ENCODE measurements around the gene POU1F1.
"Not testable (repeated sequence)": the region's sequence is repeated elsewhere in the genome, so short reads cannot be mapped to it uniquely, and the experiment has no call there.

POU1F1 gene

GRCh38 chr3:87267953-87268645, 8.3 kb downstream of the POU1F1 start:
- DNase-seq (ENCODE audit: low spot score), result no peak
- ChIA-PET POLR2A (ENCODE audit: low non-redundant PET) (no interaction called here), CTCF (no interaction called here)
- H3K27ac ChIP-seq, result no peak overlapping the region
- no peak for TF ChIP-seq CTCF (conservative IDR thresholded peaks at IDR 0.05; ENCODE audit: low read depth)

GRCh38 chr3:87261925-87262324, 14.5 kb downstream of the POU1F1 start:
- no peak for DNase-seq (ENCODE audit: low spot score)
- CTCF ChIA-PET, result no interaction called here
- POLR2A ChIA-PET (ENCODE audit: low non-redundant PET), result no interaction called here

GRCh38 chr3:87260270-87260669, 16.1 kb downstream of the POU1F1 start:
- H3K27ac ChIP-seq, result no peak overlapping the region
- peak; percentile 15 for DNase-seq (ENCODE audit: low spot score)
- TF ChIP-seq CTCF (conservative IDR thresholded peaks at IDR 0.05; ENCODE audit: low read depth), result peak; percentile 77
- POLR2A ChIA-PET (ENCODE audit: low non-redundant PET), result no interaction called here
- CTCF ChIA-PET, result no interaction called here

More at GRCh38 chr3:87261925-87262324, 14.5 kb downstream of the POU1F1 start:
- H3K27ac ChIP-seq, result no peak overlapping the region
- TF ChIP-seq CTCF (conservative IDR thresholded peaks at IDR 0.05; ENCODE audit: low read depth), result no peak

GRCh38 chr3:87250009-87250408, 26.4 kb downstream of the POU1F1 start:
- ChIA-PET CTCF (interaction anchor here (0.6 kb wide), 1 partner anchor 20 kb away, joined by 3 read pairs; no protein-coding TSS in a partner anchor), POLR2A (ENCODE audit: low non-redundant PET) (no interaction called here)
- TF ChIP-seq CTCF (conservative IDR thresholded peaks at IDR 0.05; ENCODE audit: low read depth), result no peak
- DNase-seq (ENCODE audit: low spot score), result no peak
- no peak overlapping the region for H3K27ac ChIP-seq

GRCh38 chr3:87248831-87249230, 27.6 kb downstream of the POU1F1 start:
- CTCF ChIA-PET, result no interaction called here
- no peak for TF ChIP-seq CTCF (conservative IDR thresholded peaks at IDR 0.05; ENCODE audit: low read depth)
- H3K27ac ChIP-seq, result no peak overlapping the region
- POLR2A ChIA-PET (ENCODE audit: low non-redundant PET), result no interaction called here
- DNase-seq (ENCODE audit: low spot score), result no peak

GRCh38 chr3:87248231-87248630, 28.2 kb downstream of the POU1F1 start:
- DNase-seq (ENCODE audit: low spot score); CTCF ChIA-PET; POLR2A ChIA-PET (ENCODE audit: low non-redundant PET); H3K27ac ChIP-seq: not testable (repeated sequence)

- DNase-seq (ENCODE audit: low spot score), result no peak
- ChIA-PET POLR2A (ENCODE audit: low non-redundant PET) (no interaction called here), CTCF (no interaction called here)
- no peak for TF ChIP-seq CTCF (conservative IDR thresholded peaks at IDR 0.05; ENCODE audit: low read depth)
- no peak overlapping the region for H3K27ac ChIP-seq
These were observed 29.0 kb downstream of the POU1F1 start for GRCh38 chr3:87247430-87247773.
